Neural progenitor cell (in vitro differentiated cells): ENCODE results near the gene FOXL3.

Experiments
- EZH2 ChIP-seq: fragments of 200-600 bp; sonication (generic); IDR thresholded peaks from 2 replicates; pipeline ENCODE4 v1.6.1; 2017; ENCODE audit warnings: antibody characterized with exemption, mild to moderate bottlenecking, moderate library complexity
- TF ChIP-seq, protein P1 (sequence below): fragments of 200-600 bp; sonication (generic); IDR thresholded peaks from 2 replicates; pipeline ENCODE4 v1.5.1; 2017; ENCODE audit warnings: antibody characterized with exemption, mild to moderate bottlenecking

DNA sequence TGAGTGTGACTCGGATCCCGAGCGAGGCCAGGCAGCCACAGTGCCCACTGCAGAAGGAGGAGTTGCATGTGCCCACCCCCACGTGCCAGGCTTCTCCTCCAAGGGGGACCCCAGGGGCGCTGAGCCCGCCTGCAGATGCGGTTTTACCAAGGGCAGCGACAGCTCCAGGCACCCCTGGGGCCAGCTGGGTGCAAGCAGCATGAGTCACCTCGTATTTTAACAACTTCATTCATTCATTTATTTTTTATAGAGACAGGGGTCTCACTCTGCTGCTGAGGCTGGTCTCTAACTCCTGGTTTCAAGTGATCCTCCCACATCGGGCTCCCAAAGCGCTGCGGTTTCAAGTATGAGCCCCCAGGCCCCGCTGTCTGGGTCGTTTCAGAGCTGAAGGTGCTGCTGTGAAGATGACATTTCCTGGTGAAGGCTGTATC, 1.3 kb upstream of the FOXL3 start:
- TF ChIP-seq, protein P1, sequence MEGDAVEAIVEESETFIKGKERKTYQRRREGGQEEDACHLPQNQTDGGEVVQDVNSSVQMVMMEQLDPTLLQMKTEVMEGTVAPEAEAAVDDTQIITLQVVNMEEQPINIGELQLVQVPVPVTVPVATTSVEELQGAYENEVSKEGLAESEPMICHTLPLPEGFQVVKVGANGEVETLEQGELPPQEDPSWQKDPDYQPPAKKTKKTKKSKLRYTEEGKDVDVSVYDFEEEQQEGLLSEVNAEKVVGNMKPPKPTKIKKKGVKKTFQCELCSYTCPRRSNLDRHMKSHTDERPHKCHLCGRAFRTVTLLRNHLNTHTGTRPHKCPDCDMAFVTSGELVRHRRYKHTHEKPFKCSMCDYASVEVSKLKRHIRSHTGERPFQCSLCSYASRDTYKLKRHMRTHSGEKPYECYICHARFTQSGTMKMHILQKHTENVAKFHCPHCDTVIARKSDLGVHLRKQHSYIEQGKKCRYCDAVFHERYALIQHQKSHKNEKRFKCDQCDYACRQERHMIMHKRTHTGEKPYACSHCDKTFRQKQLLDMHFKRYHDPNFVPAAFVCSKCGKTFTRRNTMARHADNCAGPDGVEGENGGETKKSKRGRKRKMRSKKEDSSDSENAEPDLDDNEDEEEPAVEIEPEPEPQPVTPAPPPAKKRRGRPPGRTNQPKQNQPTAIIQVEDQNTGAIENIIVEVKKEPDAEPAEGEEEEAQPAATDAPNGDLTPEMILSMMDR = no peak
- no peak for TF ChIP-seq EZH2
